ENCODE data around the gene ADARB2. TPM values are rescaled to one million over a fixed set of nuclear protein-coding genes. Genes with fewer than 3 reads are reported as not detected.

Gene ADARB2
- polyA plus RNA-seq, 6 donors from 2014 or later, result 0.10 to 0.12 TPM; not detected in 4

- no peak overlapping the region for H3K27ac Mint-ChIP-seq
- no peaks in the 10 kb centered on the region for H3K36me3 Mint-ChIP-seq
- DNase-seq, result no peak
- peaks cover 0 to 11% (median 4%) of the 10 kb centered on the region in 3 donors for H3K4me1 Mint-ChIP-seq
- no peak overlapping the region for H3K4me3 Mint-ChIP-seq
- no peaks in the 10 kb centered on the region for H3K9me3 Mint-ChIP-seq
- H3K27me3 Mint-ChIP-seq, result peaks cover 0 to 25% (median 15%) of the 10 kb centered on the region in 3 donors
- no peak for ATAC-seq (ENCODE audit: low read depth in 2 of 2)
Measured at GRCh38 chr10:1516492-1517165, 220.7 kb downstream of the ADARB2 start.

DNA sequence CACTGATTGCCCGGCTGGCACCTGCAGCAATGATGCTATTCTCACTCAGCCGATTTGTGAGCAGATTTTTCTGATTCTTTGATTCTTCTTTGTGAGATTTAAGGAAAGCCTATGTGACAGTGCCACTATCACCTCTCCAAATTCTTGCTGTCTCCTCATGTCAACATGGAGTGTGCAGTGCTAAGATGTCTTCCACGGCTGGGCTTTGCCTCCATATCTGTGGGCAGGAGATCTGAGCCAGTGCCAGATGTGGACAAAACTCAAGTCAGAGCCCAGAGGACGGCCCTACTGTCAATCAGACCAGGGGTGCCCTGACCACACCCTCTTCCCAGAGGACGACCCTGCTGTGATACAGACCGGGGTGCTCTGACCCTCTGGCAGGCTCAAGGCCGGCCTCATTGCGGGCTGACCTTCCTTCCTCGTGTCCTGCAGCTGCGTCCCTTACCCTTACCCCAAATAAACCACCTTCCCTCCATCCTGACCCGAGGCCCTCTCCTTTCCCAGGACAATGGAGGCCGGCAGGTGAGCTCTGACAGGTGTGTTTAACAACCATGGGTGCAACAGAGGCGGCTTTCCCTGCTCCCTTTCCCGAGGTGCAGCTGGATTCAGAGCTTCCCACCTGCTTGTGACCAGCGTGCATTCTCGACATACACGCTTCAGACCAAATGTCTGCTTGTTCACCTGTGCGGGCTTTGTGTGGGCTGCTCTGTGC is 221.4 kb downstream of the ADARB2 start:
- DNase-seq, result no peak
- ATAC-seq (ENCODE audit: low read depth in 2 of 2), result no peak
- Mint-ChIP-seq H3K27ac (no peak overlapping the region), H3K4me1 (peaks cover 0 to 11% (median 4%) of the 10 kb centered on the region in 3 donors), H3K27me3 (peaks cover 0 to 32% (median 22%) of the 10 kb centered on the region in 3 donors), H3K4me3 (peak overlapping the region in 1 of 8 donors; percentile 18), H3K9me3 (peaks cover 0 to 1% (median 0%) of the 10 kb centered on the region in 7 donors), H3K36me3 (no peaks in the 10 kb centered on the region)

DNA sequence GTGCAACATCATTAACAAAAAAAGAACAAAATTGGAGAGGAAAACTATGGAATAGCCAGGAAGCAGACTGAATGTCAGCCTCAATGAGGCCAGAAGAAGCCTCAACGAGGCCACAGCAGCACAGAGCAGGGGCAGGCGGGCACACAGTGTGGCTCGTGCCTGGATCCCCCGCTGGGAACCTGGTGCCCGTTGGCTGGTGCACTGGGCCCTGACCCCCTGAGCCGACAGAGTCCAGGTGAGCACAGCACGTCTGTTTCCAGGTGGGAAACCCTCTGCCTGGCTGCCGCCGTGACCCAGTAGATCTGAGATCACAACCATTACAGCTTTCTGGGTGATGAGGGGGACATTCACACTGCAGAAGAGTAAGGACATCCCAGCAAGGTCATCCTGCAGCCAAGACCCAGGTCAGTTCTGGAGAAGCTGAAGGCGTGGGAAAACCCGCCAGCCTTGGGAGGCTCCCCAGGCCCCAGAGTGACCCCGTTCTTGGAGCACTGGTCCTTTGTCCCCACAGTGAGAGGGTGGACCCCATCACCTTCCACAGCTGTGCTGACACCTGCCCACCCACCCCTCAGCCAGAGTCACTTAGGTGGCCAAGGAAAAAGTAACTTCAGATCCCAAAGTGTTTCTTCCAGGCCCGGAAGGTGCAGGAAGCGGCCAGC is 222.1 kb downstream of the ADARB2 start:
- Mint-ChIP-seq H3K27me3 (peaks cover 0 to 35% (median 28%) of the 10 kb centered on the region in 3 donors), H3K4me1 (peaks cover 0 to 11% (median 4%) of the 10 kb centered on the region in 3 donors), H3K9me3 (peaks cover 0 to 1% (median 0%) of the 10 kb centered on the region in 7 donors), H3K36me3 (no peaks in the 10 kb centered on the region), H3K4me3 (peak overlapping the region in 2 of 8 donors; percentile 12 to 18), H3K27ac (no peak overlapping the region)
- ATAC-seq (ENCODE audit: low read depth in 2 of 2) (no peak), DNase-seq (no peak)

DNA sequence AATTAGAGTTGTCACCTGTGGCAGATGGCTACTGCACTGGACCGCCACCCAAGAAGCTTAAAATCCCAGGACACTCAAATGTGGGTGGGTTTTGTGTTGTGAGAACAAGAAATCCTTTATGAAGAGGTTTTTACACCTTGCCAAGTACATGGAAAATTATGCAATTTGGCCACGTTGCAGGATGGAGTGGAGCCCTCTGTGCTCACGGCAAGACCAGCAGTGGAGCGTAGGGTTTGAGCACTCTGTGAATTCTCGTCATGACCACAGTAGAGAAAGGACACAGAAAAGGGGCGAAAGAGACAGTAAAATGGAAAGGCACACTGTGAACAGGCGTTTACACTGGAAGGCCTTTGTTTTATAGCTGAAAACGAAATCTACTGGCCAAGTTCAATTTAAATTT is 222.6 kb downstream of the ADARB2 start:
- Mint-ChIP-seq H3K27me3 (peaks cover 0 to 35% (median 24%) of the 10 kb centered on the region in 3 donors), H3K9me3 (peaks cover 0 to 1% (median 0%) of the 10 kb centered on the region in 7 donors), H3K4me1 (peaks cover 0 to 11% (median 2%) of the 10 kb centered on the region in 3 donors), H3K27ac (peak overlapping the region in 1 of 6 donors; percentile 51), H3K36me3 (no peaks in the 10 kb centered on the region), H3K4me3 (no peak overlapping the region)
- DNase-seq (no peak), ATAC-seq (ENCODE audit: low read depth in 2 of 2) (no peak)

- Mint-ChIP-seq H3K36me3 (no peaks in the 10 kb centered on the region), H3K27ac (no peak overlapping the region), H3K27me3 (peaks cover 5 to 35% (median 21%) of the 10 kb centered on the region in 3 donors), H3K4me3 (no peak overlapping the region), H3K9me3 (peaks cover 0 to 1% (median 0%) of the 10 kb centered on the region in 7 donors), H3K4me1 (peaks cover 0 to 11% (median 0%) of the 10 kb centered on the region in 3 donors)
- ATAC-seq (ENCODE audit: low read depth in 2 of 2) (no peak), DNase-seq (no peak)
Measured at GRCh38 chr10:1513221-1513620, 224.1 kb downstream of the ADARB2 start.

DNA sequence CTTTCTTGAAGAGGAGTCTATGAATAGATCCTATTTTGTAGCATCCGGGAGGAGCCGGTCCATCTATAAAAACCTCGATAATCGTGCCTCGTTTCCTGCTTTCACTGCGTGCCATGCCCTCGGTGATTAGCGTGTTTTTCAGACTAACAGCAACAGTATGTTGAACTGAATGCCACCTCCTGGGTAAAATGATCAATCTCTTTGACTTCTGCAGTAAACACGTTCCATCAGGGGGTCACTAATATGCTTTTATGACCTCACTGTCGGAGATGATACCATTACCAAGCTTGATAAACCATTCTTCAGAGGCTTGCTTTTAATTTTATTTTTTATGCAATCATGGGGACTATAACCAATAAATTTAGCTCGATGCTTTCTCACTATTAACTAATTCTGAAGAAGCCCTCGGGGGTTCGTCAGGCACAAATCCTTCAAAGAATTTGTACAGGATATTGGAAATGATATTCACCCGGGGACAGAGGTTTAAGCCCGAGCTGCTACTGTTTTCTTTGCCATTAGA is 228.3 kb downstream of the ADARB2 start:
- DNase-seq (no peak), ATAC-seq (ENCODE audit: low read depth in 2 of 2) (no peak)
- peaks cover 8 to 22% (median 13%) of the 10 kb centered on the region in 3 donors for H3K27me3 Mint-ChIP-seq
- peaks cover 0 to 1% (median 0%) of the 10 kb centered on the region in 7 donors for H3K9me3 Mint-ChIP-seq
- no peak overlapping the region for H3K4me3 Mint-ChIP-seq
- no peaks in the 10 kb centered on the region for H3K36me3 Mint-ChIP-seq
- H3K4me1 Mint-ChIP-seq, result peaks cover 0 to 1% (median 0%) of the 10 kb centered on the region in 3 donors
- no peak overlapping the region for H3K27ac Mint-ChIP-seq

- peaks cover 0 to 3% (median 0%) of the 10 kb centered on the region in 3 donors for H3K4me1 Mint-ChIP-seq
- DNase-seq, result no peak
- no peaks in the 10 kb centered on the region for H3K36me3 Mint-ChIP-seq
- H3K9me3 Mint-ChIP-seq, result peaks cover 0 to 2% (median 0%) of the 10 kb centered on the region in 7 donors
- no peak for ATAC-seq (ENCODE audit: low read depth in 2 of 2)
- peaks cover 8 to 17% (median 13%) of the 10 kb centered on the region in 3 donors for H3K27me3 Mint-ChIP-seq
- H3K4me3 Mint-ChIP-seq, result no peak overlapping the region
- H3K27ac Mint-ChIP-seq, result no peak overlapping the region
Measured at GRCh38 chr10:1508096-1508495, 229.2 kb downstream of the ADARB2 start.

DNA sequence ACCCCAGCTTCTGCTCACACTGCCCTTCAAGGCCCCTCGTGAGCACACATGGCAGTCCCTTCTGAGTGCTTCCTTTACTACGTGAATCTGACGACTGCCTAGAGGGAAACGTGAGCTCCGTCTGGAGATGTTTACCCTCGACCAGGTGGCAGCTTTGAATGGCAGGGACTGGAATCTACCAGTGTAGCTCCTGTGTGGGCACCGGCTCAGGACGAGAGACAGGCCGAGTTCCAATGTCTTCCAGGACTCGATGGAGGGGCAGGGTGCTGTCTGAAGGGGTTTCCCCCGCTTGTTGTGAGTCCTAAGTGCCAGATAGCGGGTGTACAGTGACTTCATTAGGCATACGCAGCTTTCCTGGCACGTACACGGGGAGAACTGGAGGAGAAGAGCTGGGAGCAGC is 229.9 kb downstream of the ADARB2 start:
- peaks cover 0 to 2% (median 0%) of the 10 kb centered on the region in 7 donors for H3K9me3 Mint-ChIP-seq
- H3K4me3 Mint-ChIP-seq, result no peak overlapping the region
- peak overlapping the region in 1 of 6 donors; percentile 78 for H3K27ac Mint-ChIP-seq
- no peak for ATAC-seq (ENCODE audit: low read depth in 2 of 2)
- DNase-seq, result no peak
- H3K4me1 Mint-ChIP-seq, result peaks cover 0 to 3% (median 0%) of the 10 kb centered on the region in 3 donors
- peaks cover 8 to 13% (median 13%) of the 10 kb centered on the region in 3 donors for H3K27me3 Mint-ChIP-seq
- H3K36me3 Mint-ChIP-seq, result no peaks in the 10 kb centered on the region

GRCh38 chr10:1504940-1505339 is 232.4 kb downstream of the ADARB2 start:
- peaks cover 0 to 2% (median 0%) of the 10 kb centered on the region in 7 donors for H3K9me3 Mint-ChIP-seq
- H3K4me1 Mint-ChIP-seq, result peaks cover 0 to 3% (median 0%) of the 10 kb centered on the region in 3 donors
- H3K27ac Mint-ChIP-seq, result peak overlapping the region in 2 of 6 donors; percentile 30 to 74
- H3K27me3 Mint-ChIP-seq, result peaks cover 0 to 8% (median 0%) of the 10 kb centered on the region in 3 donors
- ATAC-seq (ENCODE audit: low read depth in 2 of 2), result no peak
- H3K4me3 Mint-ChIP-seq, result no peak overlapping the region
- no peaks in the 10 kb centered on the region for H3K36me3 Mint-ChIP-seq
- no peak for DNase-seq

DNA sequence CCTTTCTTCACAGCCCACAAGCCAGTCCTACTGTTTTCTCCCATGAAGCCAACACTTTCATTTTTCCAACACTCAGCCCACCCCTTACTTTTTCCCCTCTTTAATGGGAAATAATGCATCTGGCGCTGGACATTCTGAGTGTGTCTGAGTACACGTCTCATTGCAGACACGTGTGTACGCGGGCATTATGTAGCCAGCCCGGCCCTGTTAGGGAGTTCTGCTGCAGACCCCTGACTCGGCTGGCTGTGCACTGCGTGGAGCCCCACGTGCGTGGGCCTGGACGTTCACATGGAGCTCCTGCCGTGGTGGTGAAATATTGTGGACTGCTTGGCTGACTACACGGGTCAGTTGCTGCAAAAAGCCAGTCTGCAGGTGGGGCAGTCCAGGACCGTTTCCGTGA is 233.0 kb downstream of the ADARB2 start:
- peaks cover 0 to 4% (median 0%) of the 10 kb centered on the region in 3 donors for H3K27me3 Mint-ChIP-seq
- H3K36me3 Mint-ChIP-seq, result no peaks in the 10 kb centered on the region
- peaks cover 0 to 3% (median 0%) of the 10 kb centered on the region in 3 donors for H3K4me1 Mint-ChIP-seq
- ATAC-seq (ENCODE audit: low read depth in 2 of 2) (no peak), DNase-seq (no peak)
- H3K4me3 Mint-ChIP-seq, result no peak overlapping the region
- H3K27ac Mint-ChIP-seq, result no peak overlapping the region
- peaks cover 0 to 2% (median 0%) of the 10 kb centered on the region in 7 donors for H3K9me3 Mint-ChIP-seq

- Mint-ChIP-seq H3K9me3 (peaks cover 0 to 2% (median 0%) of the 10 kb centered on the region in 7 donors), H3K27ac (no peak overlapping the region), H3K4me1 (peaks cover 0 to 3% (median 0%) of the 10 kb centered on the region in 3 donors), H3K36me3 (no peaks in the 10 kb centered on the region), H3K4me3 (no peak overlapping the region), H3K27me3 (peaks cover 0 to 3% (median 0%) of the 10 kb centered on the region in 3 donors)
- ATAC-seq (ENCODE audit: low read depth in 2 of 2) (no peak), DNase-seq (no peak)
Measured at GRCh38 chr10:1502451-1502850, 234.9 kb downstream of the ADARB2 start.

- Mint-ChIP-seq H3K4me3 (no peak overlapping the region), H3K9me3 (peaks cover 0 to 2% (median 0%) of the 10 kb centered on the region in 7 donors), H3K36me3 (no peaks in the 10 kb centered on the region), H3K27me3 (no peaks in the 10 kb centered on the region), H3K27ac (no peak overlapping the region), H3K4me1 (peaks cover 0 to 3% (median 0%) of the 10 kb centered on the region in 3 donors)
- DNase-seq (no peak), ATAC-seq (ENCODE audit: low read depth in 2 of 2) (no peak)
Measured at GRCh38 chr10:1499359-1499957, 237.9 kb downstream of the ADARB2 start.
